ENCODE results near the gene CDK2. TPM values are rescaled to one million over a fixed set of nuclear protein-coding genes. Genes with fewer than 3 reads are reported as not detected.

CDK2 gene
- total and polyA plus RNA-seq, 9 of the 15 experiments (the other 6 are each of a cell fraction or from before 2014, with no cell fraction given) = 17.4 to 213 (median 109) TPM

DNA sequence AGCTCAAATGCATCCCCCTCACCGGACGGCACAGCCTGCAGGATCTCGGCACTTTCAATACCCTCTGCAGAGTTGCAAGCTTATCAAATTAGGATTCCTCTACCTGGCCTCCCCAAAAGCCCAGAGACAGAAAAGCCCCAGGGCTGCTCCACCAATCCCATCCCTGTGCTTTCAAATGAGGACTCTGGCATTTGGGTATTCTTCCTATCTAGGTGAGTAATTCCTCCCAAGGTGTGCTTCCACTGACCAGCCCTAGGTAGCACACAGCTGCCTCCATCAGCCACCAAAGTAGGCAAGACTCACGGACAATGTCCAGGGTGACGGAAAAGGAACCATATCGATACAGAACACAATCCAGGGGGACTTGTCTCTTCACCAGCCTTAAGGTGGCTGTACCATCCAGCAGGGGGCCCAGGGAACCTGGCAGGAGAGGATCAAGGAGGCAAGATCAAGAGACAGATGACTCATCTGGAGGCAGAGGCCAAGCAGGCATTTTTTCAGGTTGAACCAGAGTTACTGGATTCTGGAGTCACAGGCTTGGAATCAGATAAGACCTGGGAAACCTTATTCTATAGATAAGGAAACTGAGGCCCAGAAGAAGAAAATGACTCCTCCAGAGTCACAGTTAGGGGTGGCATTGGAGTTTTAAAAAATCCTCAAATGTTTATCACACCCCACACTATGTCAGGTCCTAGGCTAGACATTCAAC, 10.7 kb upstream of the CDK2 start:
- no TSS peak for BruUV-seq (replicated peaks)
- Histone ChIP-seq H2AFZ (ENCODE audit: low read depth, low read length) (no peak overlapping the region), H4K20me1 (replicated peaks; ENCODE audit: control insufficient read depth, insufficient read depth, low read length) (no peaks in the 10 kb centered on the region; the same call in 1 of the 2 replicates), H3K9me1 (ENCODE audit: control insufficient read depth, insufficient read depth, low read length) (no peaks in the 10 kb centered on the region), H3K9ac (ENCODE audit: insufficient read depth in 1 of 2, low read depth in 2 of 2, low read length in 2 of 2) (no peak overlapping the region), H3K27me3 (ENCODE audit: control insufficient read depth in 2 of 2, insufficient read depth in 2 of 2, low read length in 2 of 2) (no peaks in the 10 kb centered on the region), H3K9me3 (replicated peaks; ENCODE audit: control insufficient read depth, insufficient read depth, low read depth, low read length) (no peaks in the 10 kb centered on the region), H3K4me2 (ENCODE audit: insufficient read depth, low read length) (no peak overlapping the region), H3K79me2 (ENCODE audit: control insufficient read depth, insufficient read depth, low read length) (no peaks in the 10 kb centered on the region), H3K27ac (ENCODE audit: extremely low read depth, low read depth, low read length) (no peak overlapping the region), H3K4me1 (replicated peaks in 1 of 2; ENCODE audit: control insufficient read depth in 2 of 2, insufficient read depth in 2 of 2, low read length in 2 of 2) (peaks cover 7 to 10% of the 10 kb centered on the region in 2 experiments; a peak in 4 of 5 replicates), H3K36me3 (ENCODE audit: control insufficient read depth, insufficient read depth, low read length) (no peaks in the 10 kb centered on the region), H3K4me3 (no peak overlapping the region)
- intact Hi-C loops (cut with micrococcal nuclease) (no loop called here), in situ Hi-C loops (cut with MboI) (no loop called here)
- peak; percentile 74 for ATAC-seq
- WGBS (ENCODE audit: insufficient coverage, low coverage, missing lambda C conversion rate) = 37% methylated on average over 6 of the region's 6 CpGs
- CTCF ChIA-PET (ENCODE audit: low intra/inter-chr PET ratio) = no interaction called here
- peak; percentile 63 for FAIRE-seq
- POLR2A ChIA-PET = interaction anchor here (0.8 to 2.0 kb wide), 8 partner anchors 9 to 40 kb away, joined by 3 to 6 read pairs (median 3); partner anchors contain the start of gene PYM1
- peak; percentile 43 to 80 (median 66) for DNase-seq (ENCODE audit: extremely low read depth in 1 of 4, low spot score in 3 of 4)
- TF ChIP-seq, protein P1, sequence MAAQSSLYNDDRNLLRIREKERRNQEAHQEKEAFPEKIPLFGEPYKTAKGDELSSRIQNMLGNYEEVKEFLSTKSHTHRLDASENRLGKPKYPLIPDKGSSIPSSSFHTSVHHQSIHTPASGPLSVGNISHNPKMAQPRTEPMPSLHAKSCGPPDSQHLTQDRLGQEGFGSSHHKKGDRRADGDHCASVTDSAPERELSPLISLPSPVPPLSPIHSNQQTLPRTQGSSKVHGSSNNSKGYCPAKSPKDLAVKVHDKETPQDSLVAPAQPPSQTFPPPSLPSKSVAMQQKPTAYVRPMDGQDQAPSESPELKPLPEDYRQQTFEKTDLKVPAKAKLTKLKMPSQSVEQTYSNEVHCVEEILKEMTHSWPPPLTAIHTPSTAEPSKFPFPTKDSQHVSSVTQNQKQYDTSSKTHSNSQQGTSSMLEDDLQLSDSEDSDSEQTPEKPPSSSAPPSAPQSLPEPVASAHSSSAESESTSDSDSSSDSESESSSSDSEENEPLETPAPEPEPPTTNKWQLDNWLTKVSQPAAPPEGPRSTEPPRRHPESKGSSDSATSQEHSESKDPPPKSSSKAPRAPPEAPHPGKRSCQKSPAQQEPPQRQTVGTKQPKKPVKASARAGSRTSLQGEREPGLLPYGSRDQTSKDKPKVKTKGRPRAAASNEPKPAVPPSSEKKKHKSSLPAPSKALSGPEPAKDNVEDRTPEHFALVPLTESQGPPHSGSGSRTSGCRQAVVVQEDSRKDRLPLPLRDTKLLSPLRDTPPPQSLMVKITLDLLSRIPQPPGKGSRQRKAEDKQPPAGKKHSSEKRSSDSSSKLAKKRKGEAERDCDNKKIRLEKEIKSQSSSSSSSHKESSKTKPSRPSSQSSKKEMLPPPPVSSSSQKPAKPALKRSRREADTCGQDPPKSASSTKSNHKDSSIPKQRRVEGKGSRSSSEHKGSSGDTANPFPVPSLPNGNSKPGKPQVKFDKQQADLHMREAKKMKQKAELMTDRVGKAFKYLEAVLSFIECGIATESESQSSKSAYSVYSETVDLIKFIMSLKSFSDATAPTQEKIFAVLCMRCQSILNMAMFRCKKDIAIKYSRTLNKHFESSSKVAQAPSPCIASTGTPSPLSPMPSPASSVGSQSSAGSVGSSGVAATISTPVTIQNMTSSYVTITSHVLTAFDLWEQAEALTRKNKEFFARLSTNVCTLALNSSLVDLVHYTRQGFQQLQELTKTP (IDR thresholded peaks at IDR 0.05; ENCODE audit: low read depth in 1 of 2, partially characterized antibody in 2 of 2) = no peak
- no peak for TF ChIP-seq ZNF224 (CRISPR knock-in tag; IDR thresholded peaks at IDR 0.05)
- TF ChIP-seq COPS2 (conservative IDR thresholded peaks at IDR 0.05) = no peak
- peak; percentile 30; the same call in 1 of the 2 replicates for TF ChIP-seq NFE2 (IDR thresholded peaks at IDR 0.05; ENCODE audit: low read depth)
- TF ChIP-seq CTCFL (IDR thresholded peaks at IDR 0.05; ENCODE audit: borderline replicate concordance, insufficient read depth, low read depth, low read length, poor library complexity, severe bottlenecking) = peak; percentile 43
- TF ChIP-seq, protein P2, sequence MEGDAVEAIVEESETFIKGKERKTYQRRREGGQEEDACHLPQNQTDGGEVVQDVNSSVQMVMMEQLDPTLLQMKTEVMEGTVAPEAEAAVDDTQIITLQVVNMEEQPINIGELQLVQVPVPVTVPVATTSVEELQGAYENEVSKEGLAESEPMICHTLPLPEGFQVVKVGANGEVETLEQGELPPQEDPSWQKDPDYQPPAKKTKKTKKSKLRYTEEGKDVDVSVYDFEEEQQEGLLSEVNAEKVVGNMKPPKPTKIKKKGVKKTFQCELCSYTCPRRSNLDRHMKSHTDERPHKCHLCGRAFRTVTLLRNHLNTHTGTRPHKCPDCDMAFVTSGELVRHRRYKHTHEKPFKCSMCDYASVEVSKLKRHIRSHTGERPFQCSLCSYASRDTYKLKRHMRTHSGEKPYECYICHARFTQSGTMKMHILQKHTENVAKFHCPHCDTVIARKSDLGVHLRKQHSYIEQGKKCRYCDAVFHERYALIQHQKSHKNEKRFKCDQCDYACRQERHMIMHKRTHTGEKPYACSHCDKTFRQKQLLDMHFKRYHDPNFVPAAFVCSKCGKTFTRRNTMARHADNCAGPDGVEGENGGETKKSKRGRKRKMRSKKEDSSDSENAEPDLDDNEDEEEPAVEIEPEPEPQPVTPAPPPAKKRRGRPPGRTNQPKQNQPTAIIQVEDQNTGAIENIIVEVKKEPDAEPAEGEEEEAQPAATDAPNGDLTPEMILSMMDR (IDR thresholded peaks at IDR 0.05 in 2 of 3, conservative IDR thresholded peaks at IDR 0.05 in 1 of 3; ENCODE audit: insufficient read depth in 2 of 3, low read depth in 1 of 3, low read length in 3 of 3) = peak; percentile 38 to 57 (median 49)
- TF ChIP-seq, protein P3, sequence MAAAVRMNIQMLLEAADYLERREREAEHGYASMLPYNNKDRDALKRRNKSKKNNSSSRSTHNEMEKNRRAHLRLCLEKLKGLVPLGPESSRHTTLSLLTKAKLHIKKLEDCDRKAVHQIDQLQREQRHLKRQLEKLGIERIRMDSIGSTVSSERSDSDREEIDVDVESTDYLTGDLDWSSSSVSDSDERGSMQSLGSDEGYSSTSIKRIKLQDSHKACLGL (CRISPR knock-in tag; IDR thresholded peaks at IDR 0.05; ENCODE audit: borderline replicate concordance, poor library complexity, severe bottlenecking) = no peak
- no peak for TF ChIP-seq NCOA6 (IDR thresholded peaks at IDR 0.05)
- TF ChIP-seq ZNF146 (CRISPR knock-in tag; IDR thresholded peaks at IDR 0.05; ENCODE audit: unreplicated experiment) = no peak
- no peak for TF ChIP-seq CEBPG (CRISPR knock-in tag; IDR thresholded peaks at IDR 0.05)
- no peak for TF ChIP-seq CEBPG (tag; conservative IDR thresholded peaks at IDR 0.05 in 1 of 2, IDR thresholded peaks at IDR 0.05 in 1 of 2)
- 0 out of 2 replicates have a peak, but pooled peaks have one; percentile 17 for TF ChIP-seq ARID1B (IDR thresholded peaks at IDR 0.05)
